NCI-H524 treated with DMSO at 0.1 percent for 48 hours (cell line): ENCODE results near the gene KERA.

Experiments used
- DNase-seq: peaks from one replicate; lab custom pipeline; 2025; lab: John Stamatoyannopoulos, UW

KERA gene

GRCh38 chr12:91009319-91009950 is 48.4 kb downstream of the KERA start:
- DNase-seq = no peak

GRCh38 chr12:91007531-91008290 is 50.1 kb downstream of the KERA start:
- DNase-seq = no peak

- DNase-seq = no peak
Measured at GRCh38 chr12:91004872-91005271, 53.0 kb downstream of the KERA start, which contains the start of gene EPYC. EPYC (minus strand) TSS chr12:91004972; CDS start chr12:91002565, 2,407 bp downstream.

GRCh38 chr12:91003737-91004136 is 54.1 kb downstream of the KERA start:
- DNase-seq = no peak

GRCh38 chr12:91001306-91001705 is 56.5 kb downstream of the KERA start:
- no peak for DNase-seq
